ENCODE data around the gene KIF18B. TPM values are rescaled to one million over a fixed set of nuclear protein-coding genes. Genes with fewer than 3 reads are reported as not detected.

Gene KIF18B
- total RNA-seq, 2 experiments from 2014 or later: 104 to 113 TPM

GRCh38 chr17:44906763-44907728 is 40.5 kb downstream of the KIF18B start:
- CTCF ChIA-PET: interaction anchor here (0.6 kb wide), 1 partner anchor 193 kb away, joined by 3 read pairs; no protein-coding TSS in a partner anchor
- POLR2A ChIA-PET: no interaction called here
- peaks cover 9% of the 10 kb centered on the region for H3K4me1 Mint-ChIP-seq (ENCODE audit: low read depth)

GRCh38 chr17:44906010-44906646 is 41.4 kb downstream of the KIF18B start:
- CTCF ChIA-PET: no interaction called here
- ATAC-seq (no peak), DNase-seq (no peak)
- Mint-ChIP-seq H3K36me3 (ENCODE audit: low read depth) (no peaks in the 10 kb centered on the region), H3K4me1 (ENCODE audit: low read depth) (peaks cover 5% of the 10 kb centered on the region), H3K9me3 (ENCODE audit: insufficient read depth) (no peaks in the 10 kb centered on the region), H3K4me3 (no peak overlapping the region), H3K27me3 (ENCODE audit: low read depth) (peaks cover 16% of the 10 kb centered on the region), H3K27ac (no peak overlapping the region)
- POLR2A ChIA-PET: no interaction called here

More at GRCh38 chr17:44906763-44907728, 40.5 kb downstream of the KIF18B start:
- Mint-ChIP-seq H3K9me3 (ENCODE audit: insufficient read depth) (no peaks in the 10 kb centered on the region), H3K4me3 (no peak overlapping the region), H3K36me3 (ENCODE audit: low read depth) (no peaks in the 10 kb centered on the region), H3K27me3 (ENCODE audit: low read depth) (peaks cover 22% of the 10 kb centered on the region), H3K27ac (no peak overlapping the region)
- ATAC-seq: no peak
- no peak for DNase-seq

- no peak for DNase-seq
- CTCF ChIA-PET: interaction anchor here (1.0 to 1.5 kb wide), 2 partner anchors 15 to 26 kb away, joined by 3 to 7 read pairs; no protein-coding TSS in a partner anchor
- POLR2A ChIA-PET: no interaction called here
- no peak for ATAC-seq
- H3K36me3 Mint-ChIP-seq (ENCODE audit: low read depth): no peaks in the 10 kb centered on the region
- H3K9me3 Mint-ChIP-seq (ENCODE audit: insufficient read depth): no peaks in the 10 kb centered on the region
- H3K27me3 Mint-ChIP-seq (ENCODE audit: low read depth): peaks cover 12% of the 10 kb centered on the region
- peaks cover 3% of the 10 kb centered on the region for H3K4me1 Mint-ChIP-seq (ENCODE audit: low read depth)
- no peak overlapping the region for H3K27ac Mint-ChIP-seq
- no peak overlapping the region for H3K4me3 Mint-ChIP-seq
Measured at GRCh38 chr17:44905006-44906000, 42.3 kb downstream of the KIF18B start.

GRCh38 chr17:44904001-44904984 is 43.3 kb downstream of the KIF18B start:
- ChIA-PET CTCF (interaction anchor here (1.0 to 1.5 kb wide), 2 partner anchors 16 to 25 kb away, joined by 3 to 7 read pairs; no protein-coding TSS in a partner anchor), POLR2A (no interaction called here)
- no peak overlapping the region for H3K27ac Mint-ChIP-seq
- H3K36me3 Mint-ChIP-seq (ENCODE audit: low read depth): no peaks in the 10 kb centered on the region
- no peak overlapping the region for H3K4me3 Mint-ChIP-seq
- H3K27me3 Mint-ChIP-seq (ENCODE audit: low read depth): peaks cover 9% of the 10 kb centered on the region
- no peaks in the 10 kb centered on the region for H3K9me3 Mint-ChIP-seq (ENCODE audit: insufficient read depth)
- DNase-seq: no peak
- peaks cover 10% of the 10 kb centered on the region for H3K4me1 Mint-ChIP-seq (ENCODE audit: low read depth)
- no peak for ATAC-seq

- no peak for DNase-seq
- no peak overlapping the region for H3K4me3 Mint-ChIP-seq
- peaks cover 17% of the 10 kb centered on the region for H3K4me1 Mint-ChIP-seq (ENCODE audit: low read depth)
- H3K27ac Mint-ChIP-seq: no peak overlapping the region
- ChIA-PET POLR2A (interaction anchor here (0.5 to 1.0 kb wide), 2 partner anchors 44 to 245 kb away, joined by 3 to 4 read pairs; partner anchors contain the start of gene HEXIM1), CTCF (interaction anchor here (1.0 kb wide), 1 partner anchor 8 kb away, joined by 3 read pairs; no protein-coding TSS in a partner anchor)
- H3K9me3 Mint-ChIP-seq (ENCODE audit: insufficient read depth): no peaks in the 10 kb centered on the region
- ATAC-seq: no peak
- peaks cover 7% of the 10 kb centered on the region for H3K27me3 Mint-ChIP-seq (ENCODE audit: low read depth)
- H3K36me3 Mint-ChIP-seq (ENCODE audit: low read depth): peaks cover 6% of the 10 kb centered on the region
Measured at GRCh38 chr17:44903012-44903685, 44.4 kb downstream of the KIF18B start.

GRCh38 chr17:44902135-44902760 is 45.3 kb downstream of the KIF18B start:
- ChIA-PET POLR2A (interaction anchor here (0.9 to 1.0 kb wide), 2 partner anchors 44 to 246 kb away, joined by 3 to 4 read pairs; partner anchors contain the start of gene HEXIM1), CTCF (interaction anchor here (1.0 to 4.2 kb wide), 2 partner anchors 8 to 9 kb away, joined by 3 to 26 read pairs; no protein-coding TSS in a partner anchor)
- Mint-ChIP-seq H3K27ac (no peak overlapping the region), H3K36me3 (ENCODE audit: low read depth) (peaks cover 6% of the 10 kb centered on the region), H3K4me1 (ENCODE audit: low read depth) (peaks cover 17% of the 10 kb centered on the region), H3K4me3 (no peak overlapping the region), H3K9me3 (ENCODE audit: insufficient read depth) (no peaks in the 10 kb centered on the region), H3K27me3 (ENCODE audit: low read depth) (peaks cover 7% of the 10 kb centered on the region)
- no peak for DNase-seq
- no peak for ATAC-seq

- Mint-ChIP-seq H3K9me3 (ENCODE audit: insufficient read depth) (no peaks in the 10 kb centered on the region), H3K4me3 (no peak overlapping the region), H3K36me3 (ENCODE audit: low read depth) (peaks cover 6% of the 10 kb centered on the region), H3K27me3 (ENCODE audit: low read depth) (peaks cover 7% of the 10 kb centered on the region), H3K27ac (no peak overlapping the region), H3K4me1 (ENCODE audit: low read depth) (peaks cover 19% of the 10 kb centered on the region)
- DNase-seq: no peak
- ChIA-PET CTCF (interaction anchor here (3.4 to 4.2 kb wide), 2 partner anchors 9 to 233 kb away, joined by 14 to 26 read pairs; partner anchors contain the start of gene ACBD4), POLR2A (interaction anchor here (0.9 to 1.6 kb wide), 2 partner anchors 45 to 46 kb away, joined by 3 to 4 read pairs; no protein-coding TSS in a partner anchor)
- ATAC-seq: no peak
Measured at GRCh38 chr17:44901411-44901921, 46.1 kb downstream of the KIF18B start.

- ChIA-PET POLR2A (interaction anchor here (1.6 kb wide), 1 partner anchor 46 kb away, joined by 4 read pairs; no protein-coding TSS in a partner anchor), CTCF (interaction anchor here (1.2 to 4.2 kb wide), 3 partner anchors 9 to 234 kb away, joined by 3 to 26 read pairs (median 14); partner anchors contain the start of gene ACBD4)
- no peak overlapping the region for H3K27ac Mint-ChIP-seq
- no peak overlapping the region for H3K4me3 Mint-ChIP-seq
- no peak for DNase-seq
- ATAC-seq: no peak
- H3K27me3 Mint-ChIP-seq (ENCODE audit: low read depth): peaks cover 7% of the 10 kb centered on the region
- peaks cover 9% of the 10 kb centered on the region for H3K36me3 Mint-ChIP-seq (ENCODE audit: low read depth)
- peaks cover 22% of the 10 kb centered on the region for H3K4me1 Mint-ChIP-seq (ENCODE audit: low read depth)
- no peaks in the 10 kb centered on the region for H3K9me3 Mint-ChIP-seq (ENCODE audit: insufficient read depth)
Measured at GRCh38 chr17:44900894-44901293, 46.7 kb downstream of the KIF18B start.

All from activated CD8-positive, alpha-beta T cell treated with anti-CD3 and anti-CD28 coated beads, Interleukin-2, amount 10 ng/mL, durations not matched to agents 7 days and 5 days (primary cell).